Prostate gland (tissue), 2 donors: Measurements from ENCODE around the gene ANKS1B. TPM values are rescaled to one million over a fixed set of nuclear protein-coding genes. Genes with fewer than 3 reads are reported as not detected.
"Not testable (repeated sequence)": the region's sequence is repeated elsewhere in the genome, so short reads cannot be mapped to it uniquely, and the experiment has no call there.

ENCODE experiments used
- DNase-seq: peaks from one replicate; pipeline ENCODE4 v3.0.0-alpha.2; 2019; ENCODE audit warnings: low spot score
- H3K27ac ChIP-seq, 2 donors: fragments of 200-600 bp; sonication (generic); 2 replicates each; pipeline ENCODE4 v1.5.1; 2017 to 2019
- H3K27me3 ChIP-seq: fragments of 200-600 bp; sonication (generic); replicated peaks from 2 replicates; pipeline ENCODE4 v1.5.1; 2019; ENCODE audit not compliant: insufficient read depth
- H3K36me3 ChIP-seq, 2 donors: fragments of 200-600 bp; sonication (generic); 1 replicate in 1 of 2; 2 replicates in 1 of 2; pipeline versions ENCODE4 v1.5.1 to v1.8.1; 2017 to 2019
- H3K4me1 ChIP-seq: fragments of 200-600 bp; sonication (generic); replicated peaks from 2 replicates; pipeline ENCODE4 v1.5.1; 2019
- H3K4me3 ChIP-seq, 2 donors: fragments of 200-600 bp; sonication (generic); 2 replicates each; pipeline ENCODE4 v1.5.1; 2017 to 2019
- H3K9me3 ChIP-seq: fragments of 200-600 bp; sonication (generic); 2 replicates; pipeline ENCODE4 v1.5.1; 2017
- POLR2A ChIP-seq: fragments of 450-650 bp; IDR thresholded peaks from one replicate; pipeline ENCODE4 v1.6.1; 2016; ENCODE audit warnings: antibody characterized with exemption, mild to moderate bottlenecking
- POLR2AphosphoS5 ChIP-seq: sonication (generic); formaldehyde crosslinking; IDR thresholded peaks from one replicate; pipeline ENCODE4 v1.6.1; 2017; ENCODE audit warnings: antibody characterized with exemption
- WGBS: methylation state at CpG from one replicate; pipeline ENCODE4 v1.1.5; 2018; 5-methylcytosine and 5-hydroxymethylcytosine counted together
- intact Hi-C: fragments of 100-400 bp; cut with DNase I; formaldehyde crosslinking; loops from one replicate; pipeline ENCODE4 v1.14.2; 2022
- total RNA-seq, 2 donors: library from RNA; depleted of rRNA; stranded (reverse); fragments of >200 nt; gene quantifications; one replicate each; pipeline ENCODE4 v1.1.0, GENCODE V29; 2016
- TF ChIP-seq, protein P1 (sequence below), 4 experiments: fragments of 200-600 bp in 2 of 4; fragments of 450-650 bp in 2 of 4; sonication (generic) in 2 of 4; IDR thresholded peaks; 1 replicate in 3 of 4; 2 replicates in 1 of 4; pipeline ENCODE4 v1.5.1; 2016 to 2019; ENCODE audit warnings: antibody characterized with exemption in 4 of 4, mild to moderate bottlenecking in 2 of 4, moderate library complexity in 2 of 4

ANKS1B gene
- total RNA-seq, 2 donors from 2014 or later, result 13.0 to 17.4 TPM

DNA sequence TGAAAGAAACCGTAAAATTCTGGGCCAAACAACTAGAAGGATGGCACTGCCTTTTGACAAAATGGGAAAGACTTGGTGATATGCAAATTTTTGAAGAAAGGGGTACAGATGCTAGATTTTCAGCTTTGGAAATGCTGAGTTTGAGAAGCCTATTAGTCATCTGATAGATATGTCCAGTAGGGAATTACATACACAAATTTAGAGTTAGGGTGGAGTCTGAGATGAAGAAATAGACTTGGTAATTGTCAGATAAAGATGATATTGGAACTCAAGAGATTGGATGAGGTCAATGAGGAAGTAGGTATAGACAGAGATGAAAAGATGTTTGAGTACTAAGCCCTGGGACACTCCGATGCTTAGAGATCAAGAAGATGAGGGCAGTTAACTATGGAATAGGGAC, 184.1 kb downstream of the ANKS1B start:
- H3K27me3 ChIP-seq, result no peaks in the 10 kb centered on the region
- no peak overlapping the region for H3K4me3 ChIP-seq
- no peak overlapping the region for H3K27ac ChIP-seq
- intact Hi-C loops, result loop anchor here (10.0 kb wide), 1 partner anchor 324 kb away; no protein-coding TSS in a partner anchor
- H3K9me3 ChIP-seq, result no peaks in the 10 kb centered on the region
- H3K36me3 ChIP-seq, result no peaks in the 10 kb centered on the region
- H3K4me1 ChIP-seq, result no peaks in the 10 kb centered on the region
- no peak for TF ChIP-seq POLR2AphosphoS5
- WGBS, result 97% methylated on average over 2 of the region's 2 CpGs
- no peak for DNase-seq

DNA sequence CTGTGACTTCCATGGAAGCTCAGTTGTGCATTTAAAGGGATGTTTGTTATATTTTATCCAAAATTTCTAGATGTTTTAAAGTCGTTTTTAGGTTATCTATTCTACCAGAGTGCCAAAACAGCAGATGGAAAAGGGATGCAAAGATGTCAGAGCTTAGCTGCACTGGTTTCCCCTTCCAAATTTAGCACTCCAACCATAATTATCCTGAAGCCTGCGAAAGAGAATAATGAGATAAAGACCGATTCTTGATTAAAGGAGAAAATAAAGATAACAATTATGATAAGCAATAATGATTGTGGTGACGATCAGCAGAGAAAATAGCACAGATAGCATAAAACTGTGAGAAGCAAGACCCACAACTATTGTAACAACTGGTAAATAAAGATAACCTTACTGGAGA, 186.8 kb downstream of the ANKS1B start:
- 66% methylated on average over 4 of the region's 4 CpGs for WGBS
- H3K4me1 ChIP-seq, DNase-seq, intact Hi-C loops, H3K27ac ChIP-seq, H3K27me3 ChIP-seq, H3K36me3 ChIP-seq, H3K4me3 ChIP-seq, H3K9me3 ChIP-seq: not testable (repeated sequence)

DNA sequence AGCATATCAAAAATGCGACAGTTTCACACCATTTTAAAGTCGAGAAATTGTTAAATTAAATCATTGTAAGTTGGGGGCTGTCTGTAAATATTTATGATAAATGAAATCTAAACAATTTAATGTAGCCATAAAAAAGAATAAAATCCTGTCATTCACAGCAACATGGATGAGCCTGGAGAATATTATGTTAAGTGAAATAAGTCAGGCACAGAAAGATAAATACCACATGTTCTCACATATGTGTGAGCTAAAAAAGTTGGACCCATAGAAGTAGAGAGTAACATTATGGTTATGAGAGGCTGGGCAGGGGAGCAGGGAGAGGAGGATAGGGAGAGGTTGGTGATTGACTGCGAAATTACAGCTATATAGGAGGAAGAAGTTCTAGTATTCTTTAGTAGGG, 201.3 kb downstream of the ANKS1B start:
- H3K27me3 ChIP-seq, result no peaks in the 10 kb centered on the region
- H3K4me3 ChIP-seq, result no peak overlapping the region
- intact Hi-C loops, result no loop called here
- no peaks in the 10 kb centered on the region for H3K36me3 ChIP-seq
- no peak overlapping the region for H3K27ac ChIP-seq
- H3K4me1 ChIP-seq, result no peaks in the 10 kb centered on the region
- 89% methylated on average over 3 of the region's 3 CpGs for WGBS
- H3K9me3 ChIP-seq, result no peaks in the 10 kb centered on the region
- TF ChIP-seq, protein P1, sequence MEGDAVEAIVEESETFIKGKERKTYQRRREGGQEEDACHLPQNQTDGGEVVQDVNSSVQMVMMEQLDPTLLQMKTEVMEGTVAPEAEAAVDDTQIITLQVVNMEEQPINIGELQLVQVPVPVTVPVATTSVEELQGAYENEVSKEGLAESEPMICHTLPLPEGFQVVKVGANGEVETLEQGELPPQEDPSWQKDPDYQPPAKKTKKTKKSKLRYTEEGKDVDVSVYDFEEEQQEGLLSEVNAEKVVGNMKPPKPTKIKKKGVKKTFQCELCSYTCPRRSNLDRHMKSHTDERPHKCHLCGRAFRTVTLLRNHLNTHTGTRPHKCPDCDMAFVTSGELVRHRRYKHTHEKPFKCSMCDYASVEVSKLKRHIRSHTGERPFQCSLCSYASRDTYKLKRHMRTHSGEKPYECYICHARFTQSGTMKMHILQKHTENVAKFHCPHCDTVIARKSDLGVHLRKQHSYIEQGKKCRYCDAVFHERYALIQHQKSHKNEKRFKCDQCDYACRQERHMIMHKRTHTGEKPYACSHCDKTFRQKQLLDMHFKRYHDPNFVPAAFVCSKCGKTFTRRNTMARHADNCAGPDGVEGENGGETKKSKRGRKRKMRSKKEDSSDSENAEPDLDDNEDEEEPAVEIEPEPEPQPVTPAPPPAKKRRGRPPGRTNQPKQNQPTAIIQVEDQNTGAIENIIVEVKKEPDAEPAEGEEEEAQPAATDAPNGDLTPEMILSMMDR (IDR thresholded peaks at IDR 0.05), result no peak
- no peak for TF ChIP-seq POLR2A
- TF ChIP-seq POLR2AphosphoS5, result no peak
- no peak for DNase-seq

DNA sequence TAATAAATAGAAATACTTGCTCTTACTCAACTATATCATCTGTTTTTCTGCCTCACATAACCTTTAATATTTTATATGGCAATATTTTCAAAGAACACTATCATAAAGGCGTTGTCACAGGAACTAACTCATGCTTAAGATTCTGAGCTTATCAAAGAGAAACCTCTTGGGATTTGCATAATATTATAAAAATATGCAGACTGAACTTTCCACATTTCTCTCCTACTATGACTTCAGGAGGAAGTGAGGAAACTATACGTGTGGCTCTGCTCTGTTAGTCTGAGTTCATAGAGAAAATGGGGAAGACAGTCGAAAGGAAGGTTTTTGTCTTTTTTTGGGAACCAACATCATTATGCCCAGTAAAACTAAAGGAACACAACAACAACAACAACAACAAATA, 212.5 kb downstream of the ANKS1B start:
- DNase-seq, result no peak
- TF ChIP-seq POLR2A, result no peak
- TF ChIP-seq POLR2AphosphoS5, result no peak
- H3K27me3 ChIP-seq, result no peaks in the 10 kb centered on the region
- no peaks in the 10 kb centered on the region for H3K9me3 ChIP-seq
- H3K36me3 ChIP-seq, result no peaks in the 10 kb centered on the region
- intact Hi-C loops, result no loop called here
- no peak overlapping the region for H3K4me3 ChIP-seq
- 72% methylated on average over 3 of the region's 3 CpGs for WGBS
- no peak overlapping the region for H3K27ac ChIP-seq
- no peaks in the 10 kb centered on the region for H3K4me1 ChIP-seq

DNA sequence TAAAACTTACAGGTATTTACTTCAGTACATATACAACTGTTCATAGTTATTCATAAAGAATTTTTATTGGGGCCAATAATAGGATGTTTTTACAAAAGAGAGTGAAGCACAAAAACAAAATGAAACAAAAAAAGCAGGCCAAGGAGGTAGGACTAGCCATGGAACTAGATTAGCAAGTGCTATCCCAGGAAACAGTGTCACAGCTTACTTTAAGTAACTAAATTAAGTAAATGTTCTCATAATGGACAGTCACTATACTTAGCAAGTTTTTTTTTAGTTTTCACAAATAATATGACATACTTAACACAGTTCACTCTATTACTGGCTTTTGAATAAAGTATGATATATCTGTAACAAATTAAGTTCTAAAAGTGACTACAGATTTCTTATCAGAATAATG, 213.1 kb downstream of the ANKS1B start:
- no peak overlapping the region for H3K4me3 ChIP-seq
- intact Hi-C loops, result no loop called here
- TF ChIP-seq POLR2AphosphoS5, result no peak
- TF ChIP-seq, protein P1 (IDR thresholded peaks at IDR 0.05), result no peak
- no peak for TF ChIP-seq POLR2A
- H3K27ac ChIP-seq, result no peak overlapping the region
- DNase-seq, result no peak
- H3K36me3 ChIP-seq, result no peaks in the 10 kb centered on the region
- no peaks in the 10 kb centered on the region for H3K27me3 ChIP-seq
- H3K9me3 ChIP-seq, result no peaks in the 10 kb centered on the region
- H3K4me1 ChIP-seq, result no peaks in the 10 kb centered on the region

DNA sequence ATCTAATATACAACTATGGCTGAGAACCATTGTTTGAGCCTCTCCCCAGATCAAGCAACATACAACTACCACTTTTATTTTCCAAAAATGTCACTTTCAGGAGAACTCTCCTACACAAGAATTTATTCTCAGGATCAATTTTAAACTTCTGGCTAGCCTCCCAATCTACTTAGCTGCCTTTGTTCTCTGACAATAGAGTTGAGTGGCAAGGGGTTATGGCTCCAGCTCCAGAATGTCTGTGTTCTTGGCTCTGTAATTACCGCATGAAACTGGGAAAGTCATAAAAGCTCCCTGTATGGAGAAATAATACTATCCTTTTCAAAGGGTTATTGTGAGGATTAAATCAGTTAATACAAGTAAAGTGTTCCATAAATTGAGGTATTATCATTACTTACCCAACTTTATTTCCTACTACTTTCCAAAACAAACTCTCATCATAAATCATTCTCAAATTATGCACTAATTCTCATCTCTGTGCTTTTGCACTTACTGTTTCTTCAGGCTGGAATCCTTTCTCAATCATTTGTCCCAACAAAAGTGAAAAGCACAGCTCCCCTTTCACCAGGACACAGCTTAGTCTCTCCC, 215.2 kb downstream of the ANKS1B start:
- H3K27me3 ChIP-seq, result no peaks in the 10 kb centered on the region
- intact Hi-C loops, result no loop called here
- 50% methylated on average over 1 of the region's 1 CpG for WGBS
- H3K36me3 ChIP-seq, result no peaks in the 10 kb centered on the region
- no peak overlapping the region for H3K27ac ChIP-seq
- TF ChIP-seq, protein P1 (IDR thresholded peaks at IDR 0.05), result no peak
- TF ChIP-seq POLR2AphosphoS5 (no peak), POLR2A (no peak)
- DNase-seq, result no peak
- no peak overlapping the region for H3K4me3 ChIP-seq
- no peaks in the 10 kb centered on the region for H3K4me1 ChIP-seq
- no peaks in the 10 kb centered on the region for H3K9me3 ChIP-seq
